OCI-LY7 (cell line): ENCODE measurements around the gene ATP2C2. TPM values are rescaled to one million over a fixed set of nuclear protein-coding genes. Genes with fewer than 3 reads are reported as not detected.

Source experiments
- BruUV-seq: library from RNA; stranded (reverse); fragments of 400-500 nt; replicated peaks from 2 replicates; lab custom pipeline; 2021; lab: Mats Ljungman, UMichigan
- CTCF ChIA-PET: fragments of 300-600 bp; sonication (Branson Sonifier 250); formaldehyde crosslinking; loops from one replicate; lab custom pipeline; 2022; ENCODE audit warnings: antibody characterized with exemption; ENCODE audit not compliant: unreplicated experiment; lab: Charles Lee
- POLR2A ChIA-PET: fragments of 300-600 bp; sonication (Branson Sonifier 250); formaldehyde crosslinking; loops from one replicate; lab custom pipeline; 2022; ENCODE audit warnings: antibody characterized with exemption; lab: Charles Lee
- DNase-seq: peaks from one replicate; pipeline ENCODE4 v3.0.0-alpha.2; 2015; ENCODE audit warnings: low spot score
- H2AFZ ChIP-seq: fragments of 200-600 bp; sonication (generic), shearing (Covaris generic); 2 replicates; pipeline ENCODE4 v1.6.1; 2014; ENCODE audit warnings: mild to moderate bottlenecking, antibody characterized with exemption, low read length, moderate library complexity
- H3K27ac ChIP-seq: fragments of 200-600 bp; sonication (generic); 2 replicates; pipeline ENCODE4 v1.5.1; 2014; ENCODE audit warnings: mixed run types, low read depth, mild to moderate bottlenecking, moderate library complexity, low read length, inconsistent platforms; ENCODE audit not compliant: poor library complexity, severe bottlenecking
- H3K36me3 ChIP-seq: fragments of 200-600 bp; sonication (generic); 2 replicates; pipeline ENCODE4 v1.6.1; 2014; ENCODE audit warnings: mild to moderate bottlenecking, antibody characterized with exemption, low read length, moderate library complexity, mixed read lengths; ENCODE audit not compliant: insufficient read depth
- H3K4me1 ChIP-seq: fragments of 200-600 bp; sonication (generic); 2 replicates; pipeline ENCODE4 v1.5.1; 2014; ENCODE audit warnings: mild to moderate bottlenecking, low read length; ENCODE audit not compliant: insufficient read depth, poor library complexity, severe bottlenecking
- H3K4me2 ChIP-seq: fragments of 200-600 bp; sonication (generic); 2 replicates; pipeline ENCODE4 v1.6.1; 2014; ENCODE audit warnings: mild to moderate bottlenecking, low read length
- H3K4me3 ChIP-seq: fragments of 200-600 bp; sonication (generic); 2 replicates; pipeline ENCODE4 v1.5.1; 2014; ENCODE audit warnings: mild to moderate bottlenecking, low read depth, low read length; ENCODE audit not compliant: poor library complexity, severe bottlenecking
- H3K79me2 ChIP-seq: fragments of 200-600 bp; sonication (generic); 2 replicates; pipeline ENCODE4 v1.6.1; 2016; ENCODE audit warnings: low read depth, mild to moderate bottlenecking, low read length, moderate library complexity, mixed read lengths; ENCODE audit not compliant: insufficient read depth
- H3K9me2 ChIP-seq: fragments of 200-600 bp; sonication (generic); 2 replicates; pipeline ENCODE4 v1.6.1; 2016; ENCODE audit warnings: mild to moderate bottlenecking, low read length, mixed read lengths; ENCODE audit not compliant: insufficient read depth
- H3K9me3 ChIP-seq: fragments of 200-600 bp; sonication (generic); 2 replicates; pipeline ENCODE4 v1.6.1; 2014; ENCODE audit warnings: mild to moderate bottlenecking, mixed run types, low read length, mixed read lengths
- H4K20me1 ChIP-seq: fragments of 200-600 bp; sonication (generic); 2 replicates; pipeline ENCODE4 v1.6.1; 2014; ENCODE audit warnings: mild to moderate bottlenecking, antibody characterized with exemption, low read length, moderate library complexity, mixed read lengths; ENCODE audit not compliant: insufficient read depth
- EZH2phosphoT487 ChIP-seq: fragments of 200-600 bp; sonication (generic); IDR thresholded peaks from 2 replicates; pipeline ENCODE4 v1.6.1; 2018; ENCODE audit warnings: low read depth, borderline replicate concordance, mild to moderate bottlenecking, mixed run types, antibody characterized with exemption, low read length, moderate library complexity, mixed read lengths
- intact Hi-C: fragments of 100-400 bp; cut with micrococcal nuclease; formaldehyde crosslinking; loops from one replicate; pipeline ENCODE4 v1.10.0; 2022; ENCODE audit not compliant: unreplicated experiment
- total RNA-seq, 2 experiments: library from RNA; depleted of rRNA in 1 of 2; stranded (reverse); fragments of >200 nt in 1 of 2; shearing (Covaris generic) in 1 of 2; gene quantifications; 2 replicates each; pipeline ENCODE4 v1.2.3, GENCODE V29; 2014 to 2022
- TF ChIP-seq, protein P1 (sequence below): fragments of 200-600 bp; sonication (generic); conservative IDR thresholded peaks from 2 replicates; pipeline ENCODE4 v1.5.1; 2014; ENCODE audit warnings: mild to moderate bottlenecking, antibody characterized with exemption, low read length, moderate library complexity, mixed read lengths

Gene ATP2C2
- total RNA-seq, 2 experiments from 2014 or later: 0.66 TPM; not detected in 1

DNA sequence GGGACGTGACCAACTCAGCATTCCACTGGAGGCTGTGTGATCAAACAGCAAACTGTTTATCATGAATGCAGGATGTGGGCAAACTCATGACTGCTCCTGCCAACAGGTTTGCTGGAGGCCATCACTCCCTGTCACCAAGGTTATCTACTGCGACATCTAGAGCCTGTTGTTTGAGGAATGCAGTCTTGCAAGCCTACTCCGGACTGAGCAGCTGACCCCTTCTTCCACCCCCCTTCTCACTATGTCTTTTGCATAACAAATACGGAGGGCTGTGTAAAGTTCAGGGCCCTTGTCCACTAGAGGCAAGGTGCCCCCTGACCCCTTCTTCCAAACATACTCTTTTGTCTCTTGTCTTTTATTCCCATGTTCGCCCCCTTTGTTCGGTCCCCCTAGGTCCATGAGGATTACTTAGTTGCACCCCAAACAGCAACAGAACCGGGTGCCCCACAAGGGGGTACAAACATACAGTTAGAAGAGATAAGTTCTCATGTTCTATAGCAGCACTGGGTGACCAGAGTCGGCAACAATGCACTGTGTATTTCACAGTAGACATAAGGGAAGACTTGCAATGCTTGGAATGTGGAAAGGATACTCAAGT is 107.4 kb downstream of the ATP2C2 start:
- TF ChIP-seq EZH2phosphoT487: no peak
- Histone ChIP-seq H3K4me1 (no peaks in the 10 kb centered on the region), H3K36me3 (no peaks in the 10 kb centered on the region), H3K27ac (no peak overlapping the region), H3K4me3 (no peak overlapping the region), H3K9me2 (no peaks in the 10 kb centered on the region), H3K79me2 (no peaks in the 10 kb centered on the region), H3K9me3 (no peaks in the 10 kb centered on the region), H4K20me1 (no peaks in the 10 kb centered on the region), H2AFZ (no peak overlapping the region), H3K4me2 (no peak overlapping the region)
- DNase-seq: no peak
- CTCF ChIA-PET: no interaction called here
- BruUV-seq: no TSS peak
- intact Hi-C loops: no loop called here
- POLR2A ChIA-PET: interaction anchor here (0.6 kb wide), 1 partner anchor 266 kb away, joined by 4 read pairs; no protein-coding TSS in a partner anchor

DNA sequence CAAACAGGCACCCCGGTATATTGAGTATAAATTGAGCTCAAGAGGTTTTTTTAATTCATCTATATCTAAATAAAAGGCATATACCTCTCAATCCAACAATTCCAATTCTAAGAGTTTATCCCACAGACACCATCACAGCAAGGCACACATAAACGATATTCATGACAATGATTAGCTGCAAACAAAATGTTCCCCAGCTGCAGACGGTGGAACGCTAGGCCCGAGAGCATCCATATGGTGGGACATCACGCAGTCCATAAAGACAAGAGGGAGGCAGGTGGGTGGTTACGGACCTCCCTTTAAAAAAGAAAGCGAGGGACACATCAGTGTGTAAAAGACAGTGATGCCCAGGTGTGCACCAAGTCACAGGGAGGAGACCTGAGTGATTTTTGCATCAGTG is 108.1 kb downstream of the ATP2C2 start:
- ChIA-PET POLR2A (interaction anchor here (0.6 kb wide), 1 partner anchor 266 kb away, joined by 4 read pairs; no protein-coding TSS in a partner anchor), CTCF (no interaction called here)
- intact Hi-C loops: no loop called here
- no peaks in the 10 kb centered on the region for H3K4me1 ChIP-seq
- H3K9me3 ChIP-seq: no peaks in the 10 kb centered on the region
- no peak for DNase-seq
- no peaks in the 10 kb centered on the region for H3K36me3 ChIP-seq
- BruUV-seq: no TSS peak
- no peak overlapping the region for H2AFZ ChIP-seq
- no peak overlapping the region for H3K27ac ChIP-seq
- H3K79me2 ChIP-seq: no peaks in the 10 kb centered on the region
- TF ChIP-seq, protein P1, sequence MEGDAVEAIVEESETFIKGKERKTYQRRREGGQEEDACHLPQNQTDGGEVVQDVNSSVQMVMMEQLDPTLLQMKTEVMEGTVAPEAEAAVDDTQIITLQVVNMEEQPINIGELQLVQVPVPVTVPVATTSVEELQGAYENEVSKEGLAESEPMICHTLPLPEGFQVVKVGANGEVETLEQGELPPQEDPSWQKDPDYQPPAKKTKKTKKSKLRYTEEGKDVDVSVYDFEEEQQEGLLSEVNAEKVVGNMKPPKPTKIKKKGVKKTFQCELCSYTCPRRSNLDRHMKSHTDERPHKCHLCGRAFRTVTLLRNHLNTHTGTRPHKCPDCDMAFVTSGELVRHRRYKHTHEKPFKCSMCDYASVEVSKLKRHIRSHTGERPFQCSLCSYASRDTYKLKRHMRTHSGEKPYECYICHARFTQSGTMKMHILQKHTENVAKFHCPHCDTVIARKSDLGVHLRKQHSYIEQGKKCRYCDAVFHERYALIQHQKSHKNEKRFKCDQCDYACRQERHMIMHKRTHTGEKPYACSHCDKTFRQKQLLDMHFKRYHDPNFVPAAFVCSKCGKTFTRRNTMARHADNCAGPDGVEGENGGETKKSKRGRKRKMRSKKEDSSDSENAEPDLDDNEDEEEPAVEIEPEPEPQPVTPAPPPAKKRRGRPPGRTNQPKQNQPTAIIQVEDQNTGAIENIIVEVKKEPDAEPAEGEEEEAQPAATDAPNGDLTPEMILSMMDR: no peak
- TF ChIP-seq EZH2phosphoT487: no peak
- no peak overlapping the region for H3K4me2 ChIP-seq
- H3K4me3 ChIP-seq: no peak overlapping the region
- H3K9me2 ChIP-seq: no peaks in the 10 kb centered on the region
- H4K20me1 ChIP-seq: no peaks in the 10 kb centered on the region

DNA sequence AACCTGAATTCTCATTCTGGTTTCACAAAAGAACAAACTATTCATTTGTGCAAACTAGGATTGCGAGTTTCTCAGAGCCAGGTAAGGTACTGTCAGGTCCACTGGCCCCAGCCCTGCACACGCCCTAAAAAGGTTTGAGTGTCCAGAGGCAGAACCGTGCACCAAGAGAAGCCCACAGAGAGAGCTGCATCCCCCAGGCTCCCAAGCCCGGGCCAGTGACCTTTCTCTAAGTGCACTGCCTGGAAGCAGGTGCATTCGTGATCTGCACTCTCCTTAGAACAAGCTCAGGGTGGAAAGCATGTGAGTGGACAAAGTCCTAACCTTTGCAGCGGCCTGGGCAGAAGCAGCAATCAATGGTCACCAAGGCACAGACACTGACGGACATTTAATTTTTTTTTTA is 109.3 kb downstream of the ATP2C2 start:
- Histone ChIP-seq H3K9me2 (no peaks in the 10 kb centered on the region), H3K4me1 (no peaks in the 10 kb centered on the region), H4K20me1 (no peaks in the 10 kb centered on the region), H3K79me2 (no peaks in the 10 kb centered on the region), H2AFZ (no peak overlapping the region), H3K4me2 (no peak overlapping the region), H3K36me3 (no peaks in the 10 kb centered on the region), H3K4me3 (no peak overlapping the region), H3K27ac (no peak overlapping the region), H3K9me3 (no peaks in the 10 kb centered on the region)
- intact Hi-C loops: no loop called here
- no peak for TF ChIP-seq EZH2phosphoT487
- TF ChIP-seq, protein P1: no peak
- POLR2A ChIA-PET: no interaction called here
- no TSS peak for BruUV-seq
- DNase-seq: no peak
- CTCF ChIA-PET: no interaction called here
